Measurements from ENCODE around the gene ROCK2. TPM values are rescaled to one million over a fixed set of nuclear protein-coding genes. Genes with fewer than 3 reads are reported as not detected.
A peak's percentile ranks its signal among the peaks of the same experiment; 100 is the strongest.
"Not testable (repeated sequence)": the region's sequence is repeated elsewhere in the genome, so short reads cannot be mapped to it uniquely, and the experiment has no call there.

The ROCK2 gene
- total RNA-seq, 2 donors from 2014 or later, result 14.7 to 15.3 TPM

DNA sequence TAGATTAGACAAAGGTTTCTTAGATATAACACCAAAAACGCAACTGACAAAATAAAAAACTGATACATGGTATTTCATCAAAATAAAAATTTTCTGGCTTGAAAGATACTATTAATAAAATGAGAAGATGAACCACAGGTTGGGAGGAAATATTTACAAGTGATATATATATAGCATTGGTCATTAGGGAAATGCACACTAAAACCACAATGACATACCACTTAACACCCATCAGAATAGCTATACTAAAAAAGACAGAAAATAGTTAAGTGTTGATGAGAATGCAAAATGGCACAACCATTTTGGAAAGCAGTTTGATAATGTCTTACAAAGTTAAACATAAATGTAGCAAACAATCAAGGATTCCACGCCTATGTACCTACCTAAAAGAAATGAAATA is 105.3 kb downstream of the ROCK2 start:
- Mint-ChIP-seq H3K4me1 (ENCODE audit: low read depth) (peaks cover 9% of the 10 kb centered on the region), H3K4me3 (no peak overlapping the region), H3K9me3 (no peaks in the 10 kb centered on the region), H3K36me3 (ENCODE audit: insufficient read depth in 2 of 2) (no peaks in the 10 kb centered on the region), H3K27ac (no peak overlapping the region), H3K27me3 (ENCODE audit: low read depth) (no peaks in the 10 kb centered on the region)
- ATAC-seq (replicated peaks in 1 of 2) (no peak), DNase-seq (no peak)

DNA sequence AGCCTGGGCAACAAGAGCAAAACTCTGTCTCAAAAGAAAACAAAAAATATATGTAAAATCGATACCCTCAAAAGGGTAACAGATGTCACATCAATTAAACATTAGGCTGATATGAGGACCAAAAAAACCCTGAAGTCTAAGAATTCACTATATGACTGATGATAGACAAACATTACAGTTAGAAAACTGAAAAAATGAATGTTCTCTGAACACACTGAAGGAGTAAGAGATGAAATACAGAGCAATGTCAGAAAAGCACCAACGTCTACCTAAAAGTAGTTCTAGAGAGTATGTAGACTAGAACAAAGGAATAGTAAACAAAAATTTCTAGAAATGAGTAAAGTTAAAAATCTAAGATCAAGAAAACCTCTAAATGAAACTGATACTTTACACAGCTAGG is 107.3 kb downstream of the ROCK2 start:
- Mint-ChIP-seq H3K4me3 (no peak overlapping the region), H3K27me3 (ENCODE audit: low read depth) (no peaks in the 10 kb centered on the region), H3K27ac (no peak overlapping the region), H3K36me3 (ENCODE audit: insufficient read depth in 2 of 2) (no peaks in the 10 kb centered on the region), H3K4me1 (ENCODE audit: low read depth) (peaks cover 9% of the 10 kb centered on the region), H3K9me3 (no peaks in the 10 kb centered on the region)
- ATAC-seq (replicated peaks in 1 of 2) (peak; percentile 49 to 81), DNase-seq (no peak)

DNA sequence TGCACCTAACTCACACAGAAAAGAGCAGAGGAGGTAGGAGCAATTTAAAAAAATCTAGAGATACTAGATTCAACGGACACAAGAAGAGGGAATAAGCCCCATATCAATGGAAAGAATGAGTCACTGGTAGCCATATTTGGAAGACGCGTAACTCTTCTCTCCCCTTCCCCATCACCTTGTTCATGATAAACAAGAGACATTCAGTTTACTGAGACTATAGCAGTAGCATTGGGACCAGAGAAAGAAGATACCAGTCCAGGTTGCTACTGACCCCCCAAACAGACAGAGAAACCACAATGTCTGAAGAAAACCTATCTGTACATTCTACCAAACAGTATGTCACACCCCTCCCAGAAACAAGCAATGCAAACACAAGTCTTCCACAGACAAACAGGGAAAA is 108.1 kb downstream of the ROCK2 start:
- no peaks in the 10 kb centered on the region for H3K9me3 Mint-ChIP-seq
- ATAC-seq (replicated peaks in 1 of 2) (no peak), DNase-seq (no peak)
- H3K36me3 Mint-ChIP-seq (ENCODE audit: insufficient read depth in 2 of 2), result no peaks in the 10 kb centered on the region
- no peak overlapping the region for H3K4me3 Mint-ChIP-seq
- H3K27me3 Mint-ChIP-seq (ENCODE audit: low read depth), result no peaks in the 10 kb centered on the region
- H3K27ac Mint-ChIP-seq, result peak overlapping the region; percentile 1
- peaks cover 9% of the 10 kb centered on the region for H3K4me1 Mint-ChIP-seq (ENCODE audit: low read depth)

DNA sequence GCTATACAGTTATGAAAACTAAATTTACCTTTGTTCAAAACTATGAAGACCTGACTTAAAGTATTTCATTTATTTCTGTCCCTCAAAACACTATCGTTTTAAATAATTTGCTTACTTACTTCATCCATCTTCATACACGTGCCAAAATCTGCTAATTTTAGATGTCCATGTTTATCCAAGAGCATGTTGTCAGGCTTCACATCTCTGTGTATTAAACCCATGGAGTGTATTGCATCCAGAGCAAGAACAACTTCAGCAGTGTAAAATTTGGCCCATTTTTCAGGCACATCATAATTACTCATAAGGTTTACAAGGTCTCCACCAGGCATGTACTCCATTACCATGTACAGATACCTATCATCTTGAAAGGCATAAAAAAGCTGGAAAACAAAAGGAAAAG is 108.9 kb downstream of the ROCK2 start:
- Mint-ChIP-seq H3K4me3 (no peak overlapping the region), H3K36me3 (ENCODE audit: insufficient read depth in 2 of 2) (no peaks in the 10 kb centered on the region), H3K27me3 (ENCODE audit: low read depth) (no peaks in the 10 kb centered on the region), H3K9me3 (no peaks in the 10 kb centered on the region), H3K4me1 (ENCODE audit: low read depth) (peaks cover 9% of the 10 kb centered on the region), H3K27ac (no peak overlapping the region)
- ATAC-seq (replicated peaks in 1 of 2), result no peak
- no peak for DNase-seq

DNA sequence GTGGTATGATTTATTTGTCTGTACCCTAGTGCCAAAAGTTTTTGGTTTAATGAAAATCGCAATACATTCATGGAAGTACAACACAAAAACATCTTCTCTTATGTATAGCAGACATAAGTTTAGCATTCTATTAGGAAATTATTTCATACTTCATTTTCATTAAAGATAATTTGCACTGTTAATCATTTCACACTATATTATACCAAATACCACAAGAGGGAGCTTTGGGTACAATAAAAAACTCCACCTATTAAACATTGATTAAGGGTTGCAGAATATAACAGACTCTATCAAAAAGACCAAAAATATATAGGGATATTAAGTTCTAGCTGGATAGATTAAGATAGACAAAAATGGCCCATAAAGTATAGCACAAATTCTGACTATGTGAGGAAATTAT is 110.1 kb downstream of the ROCK2 start:
- DNase-seq (no peak), ATAC-seq (replicated peaks in 1 of 2) (no peak)
- Mint-ChIP-seq H3K27ac (no peak overlapping the region), H3K4me1 (ENCODE audit: low read depth) (peaks cover 9% of the 10 kb centered on the region), H3K9me3 (no peaks in the 10 kb centered on the region), H3K27me3 (ENCODE audit: low read depth) (no peaks in the 10 kb centered on the region), H3K4me3 (no peak overlapping the region), H3K36me3 (ENCODE audit: insufficient read depth in 2 of 2) (no peaks in the 10 kb centered on the region)

DNA sequence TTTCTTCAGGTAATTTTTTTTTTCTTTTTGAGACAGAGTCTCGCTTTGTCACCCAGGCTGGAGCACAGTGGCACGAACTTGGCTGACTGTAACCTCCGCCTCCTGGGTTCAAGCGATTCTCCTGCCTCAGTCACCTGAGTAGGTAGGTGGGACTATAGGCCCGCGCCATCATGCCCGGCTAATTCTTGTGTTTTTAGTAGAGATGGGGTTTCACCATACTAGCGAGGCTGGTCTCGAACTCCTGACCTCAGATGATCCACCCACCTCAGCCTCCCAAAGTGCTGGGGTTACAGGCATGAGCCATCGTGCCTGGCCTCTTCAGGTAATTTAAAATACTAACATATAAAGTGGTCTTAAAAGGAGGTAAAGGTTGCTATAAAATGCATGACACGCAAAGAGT is 113.2 kb downstream of the ROCK2 start:
- H3K4me3 Mint-ChIP-seq; H3K36me3 Mint-ChIP-seq (ENCODE audit: insufficient read depth in 2 of 2); H3K27ac Mint-ChIP-seq; DNase-seq; H3K27me3 Mint-ChIP-seq (ENCODE audit: low read depth); ATAC-seq (replicated peaks in 1 of 2); H3K4me1 Mint-ChIP-seq (ENCODE audit: low read depth); H3K9me3 Mint-ChIP-seq: not testable (repeated sequence)

DNA sequence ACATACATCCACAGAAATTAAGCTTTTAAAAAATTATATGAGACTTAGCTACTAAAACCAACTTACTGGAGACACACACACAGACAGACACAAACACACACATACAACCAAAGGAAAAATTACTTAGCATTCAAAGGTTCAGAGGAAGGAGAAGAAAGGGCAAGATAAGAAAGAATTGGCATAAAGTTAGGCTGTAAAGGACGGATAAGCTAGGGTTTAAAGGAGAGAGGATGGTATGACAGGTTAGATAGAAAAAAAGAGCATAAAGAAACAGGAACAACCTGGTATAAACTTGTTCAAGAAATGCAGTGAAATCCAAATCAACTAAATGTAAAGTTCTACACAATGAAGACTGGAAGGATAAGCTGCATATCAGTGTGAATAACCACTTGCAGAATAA is 115.7 kb downstream of the ROCK2 start:
- Mint-ChIP-seq H3K36me3 (ENCODE audit: insufficient read depth in 2 of 2) (peaks cover 0 to 1% of the 10 kb centered on the region in 2 donors), H3K27ac (no peak overlapping the region), H3K9me3 (no peaks in the 10 kb centered on the region), H3K4me3 (no peak overlapping the region), H3K4me1 (ENCODE audit: low read depth) (no peaks in the 10 kb centered on the region), H3K27me3 (ENCODE audit: low read depth) (no peaks in the 10 kb centered on the region)
- ATAC-seq (replicated peaks in 1 of 2) (no peak), DNase-seq (no peak)

DNA sequence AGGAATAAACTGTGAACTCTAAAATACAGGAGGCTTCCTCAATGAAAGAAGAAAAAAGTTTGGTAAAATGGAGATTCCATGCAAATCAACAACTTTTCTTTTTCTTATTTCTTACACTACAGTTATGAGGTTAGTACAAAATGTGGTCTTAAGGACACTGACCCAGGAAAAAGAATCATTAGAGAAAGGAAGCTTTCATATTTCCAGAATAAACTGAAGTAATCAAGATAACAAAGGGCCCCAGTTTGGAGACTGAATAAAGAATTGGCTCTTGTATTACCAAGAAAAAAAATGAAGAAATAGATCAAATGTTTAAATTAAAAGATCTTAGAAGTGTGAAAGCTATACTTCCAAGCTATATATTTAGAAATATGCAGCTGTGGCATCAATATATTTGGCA is 116.8 kb downstream of the ROCK2 start:
- no peak for ATAC-seq (replicated peaks in 1 of 2)
- DNase-seq, result no peak
- peaks cover 0 to 1% of the 10 kb centered on the region in 2 donors for H3K36me3 Mint-ChIP-seq (ENCODE audit: insufficient read depth in 2 of 2)
- H3K27ac Mint-ChIP-seq, result no peak overlapping the region
- no peaks in the 10 kb centered on the region for H3K9me3 Mint-ChIP-seq
- no peaks in the 10 kb centered on the region for H3K27me3 Mint-ChIP-seq (ENCODE audit: low read depth)
- no peaks in the 10 kb centered on the region for H3K4me1 Mint-ChIP-seq (ENCODE audit: low read depth)
- no peak overlapping the region for H3K4me3 Mint-ChIP-seq

DNA sequence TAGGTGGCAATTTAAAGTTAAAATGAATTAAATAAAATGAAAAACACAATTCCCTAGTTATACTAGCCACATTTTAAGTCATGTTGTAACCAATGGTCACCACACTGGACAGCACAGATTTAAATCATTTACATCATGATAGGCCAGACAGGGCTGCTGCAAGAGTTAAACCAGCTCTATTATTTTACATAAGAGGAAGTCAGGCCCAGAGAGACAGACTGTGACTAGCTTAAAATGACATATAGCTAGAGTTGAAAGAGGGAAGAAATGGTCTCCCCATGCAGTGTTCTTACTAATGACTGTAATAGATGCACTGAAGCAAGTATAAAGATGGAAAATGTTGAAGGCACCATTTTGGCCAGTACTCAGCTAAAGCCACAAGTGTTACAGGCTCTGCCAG is 119.5 kb downstream of the ROCK2 start:
- Mint-ChIP-seq H3K9me3 (no peaks in the 10 kb centered on the region), H3K27ac (no peak overlapping the region), H3K36me3 (ENCODE audit: insufficient read depth in 2 of 2) (peaks cover 1 to 4% of the 10 kb centered on the region in 2 donors), H3K4me3 (no peak overlapping the region), H3K4me1 (ENCODE audit: low read depth) (no peaks in the 10 kb centered on the region), H3K27me3 (ENCODE audit: low read depth) (no peaks in the 10 kb centered on the region)
- ATAC-seq (replicated peaks in 1 of 2) (no peak), DNase-seq (no peak)

DNA sequence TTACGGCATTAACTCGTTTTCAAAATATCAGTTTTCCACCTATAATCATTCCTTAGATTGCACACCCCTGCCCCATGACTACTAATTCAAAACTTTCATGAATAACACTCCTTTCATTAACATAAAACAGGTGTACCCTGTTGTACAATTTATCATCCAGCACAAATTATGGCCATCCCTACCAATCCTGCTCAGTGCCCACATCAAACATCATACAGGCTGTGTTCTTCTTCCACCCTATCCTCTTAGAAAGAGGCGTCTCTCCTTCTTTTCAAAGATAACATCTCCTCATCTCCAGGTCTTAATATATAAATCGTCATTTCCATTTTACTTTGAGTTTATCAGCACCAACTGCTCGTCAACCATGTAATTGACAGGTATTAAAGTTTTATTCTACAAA is 121.6 kb downstream of the ROCK2 start:
- H3K4me1 Mint-ChIP-seq (ENCODE audit: low read depth), result no peaks in the 10 kb centered on the region
- no peak for DNase-seq
- H3K27me3 Mint-ChIP-seq (ENCODE audit: low read depth), result no peaks in the 10 kb centered on the region
- ATAC-seq (replicated peaks in 1 of 2), result no peak
- peaks cover 4 to 5% of the 10 kb centered on the region in 2 donors for H3K36me3 Mint-ChIP-seq (ENCODE audit: insufficient read depth in 2 of 2)
- H3K27ac Mint-ChIP-seq, result no peak overlapping the region
- no peak overlapping the region for H3K4me3 Mint-ChIP-seq
- no peaks in the 10 kb centered on the region for H3K9me3 Mint-ChIP-seq

DNA sequence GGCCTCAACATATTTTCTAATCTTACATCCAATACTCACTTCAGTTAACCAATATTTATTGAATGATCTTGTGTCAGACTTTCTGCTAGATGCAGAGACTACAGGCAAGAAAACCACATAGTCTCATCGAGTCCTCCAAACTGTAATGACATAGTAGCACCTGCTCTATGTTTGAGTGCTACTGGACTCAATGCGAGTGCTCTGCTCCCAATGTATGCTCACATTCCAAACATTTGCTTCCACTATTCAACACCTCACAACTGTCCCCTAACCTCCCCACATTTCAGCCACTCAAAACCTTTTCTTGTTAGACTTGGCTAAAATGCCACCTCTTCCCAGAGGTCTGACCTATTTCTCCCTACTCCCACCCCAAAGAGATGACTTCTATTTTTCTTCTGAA is 124.0 kb downstream of the ROCK2 start:
- H3K9me3 Mint-ChIP-seq, result no peaks in the 10 kb centered on the region
- no peak for DNase-seq
- no peak overlapping the region for H3K27ac Mint-ChIP-seq
- no peaks in the 10 kb centered on the region for H3K4me1 Mint-ChIP-seq (ENCODE audit: low read depth)
- no peak for ATAC-seq (replicated peaks in 1 of 2)
- peaks cover 5 to 8% of the 10 kb centered on the region in 2 donors for H3K36me3 Mint-ChIP-seq (ENCODE audit: insufficient read depth in 2 of 2)
- no peaks in the 10 kb centered on the region for H3K27me3 Mint-ChIP-seq (ENCODE audit: low read depth)
- no peak overlapping the region for H3K4me3 Mint-ChIP-seq

DNA sequence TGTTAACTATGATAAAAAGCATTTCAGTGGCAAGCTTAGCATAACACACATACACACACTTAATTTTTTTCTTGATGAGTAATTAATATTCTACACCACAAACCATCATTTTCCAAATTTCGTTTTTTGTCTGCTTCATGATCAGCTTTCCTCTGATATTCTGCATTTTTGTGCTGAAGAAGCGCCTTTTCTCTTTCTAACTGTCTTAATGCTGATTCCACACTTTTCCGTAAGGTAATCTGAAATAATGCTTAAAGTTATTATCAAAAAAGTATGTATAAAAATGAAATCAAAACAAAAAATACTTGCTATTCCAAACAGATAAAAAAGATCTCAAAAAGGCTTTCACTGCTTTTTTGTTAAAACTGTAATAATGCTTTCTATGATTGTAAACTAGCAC is 129.0 kb downstream of the ROCK2 start:
- Mint-ChIP-seq H3K27ac (no peak overlapping the region), H3K9me3 (no peaks in the 10 kb centered on the region)

DNA sequence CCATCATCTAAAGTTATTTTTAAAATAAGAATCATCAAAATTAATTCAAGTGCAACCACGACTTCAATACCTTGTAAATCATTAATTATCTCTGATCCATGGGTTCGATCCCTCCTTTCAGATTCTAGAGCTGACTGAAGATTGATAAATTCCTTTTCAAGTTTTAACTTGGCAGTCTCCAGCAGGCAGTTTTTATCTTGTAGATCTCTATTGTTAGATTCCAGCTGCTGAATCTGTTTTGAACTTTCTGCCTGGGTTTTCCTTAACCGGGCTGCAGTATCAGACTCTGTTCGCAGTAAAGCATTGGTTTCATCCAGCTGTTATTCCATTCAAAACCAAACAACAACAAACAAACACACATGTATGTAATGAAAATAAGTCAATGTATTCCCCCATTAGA is 129.7 kb downstream of the ROCK2 start:
- no peak for ATAC-seq (replicated peaks in 1 of 2)
- no peak for DNase-seq
- Mint-ChIP-seq H3K27me3 (ENCODE audit: low read depth) (no peaks in the 10 kb centered on the region), H3K4me3 (no peak overlapping the region), H3K27ac (no peak overlapping the region), H3K4me1 (ENCODE audit: low read depth) (no peaks in the 10 kb centered on the region), H3K36me3 (ENCODE audit: insufficient read depth in 2 of 2) (peaks cover 3 to 7% of the 10 kb centered on the region in 2 donors), H3K9me3 (no peaks in the 10 kb centered on the region)

More for the DNA sequence above, 129.0 kb downstream of the ROCK2 start:
- Mint-ChIP-seq H3K4me3 (no peak overlapping the region), H3K4me1 (ENCODE audit: low read depth) (no peaks in the 10 kb centered on the region), H3K27me3 (ENCODE audit: low read depth) (no peaks in the 10 kb centered on the region), H3K36me3 (ENCODE audit: insufficient read depth in 2 of 2) (peaks cover 4 to 7% of the 10 kb centered on the region in 2 donors)
- DNase-seq (no peak), ATAC-seq (replicated peaks in 1 of 2) (no peak)

DNA sequence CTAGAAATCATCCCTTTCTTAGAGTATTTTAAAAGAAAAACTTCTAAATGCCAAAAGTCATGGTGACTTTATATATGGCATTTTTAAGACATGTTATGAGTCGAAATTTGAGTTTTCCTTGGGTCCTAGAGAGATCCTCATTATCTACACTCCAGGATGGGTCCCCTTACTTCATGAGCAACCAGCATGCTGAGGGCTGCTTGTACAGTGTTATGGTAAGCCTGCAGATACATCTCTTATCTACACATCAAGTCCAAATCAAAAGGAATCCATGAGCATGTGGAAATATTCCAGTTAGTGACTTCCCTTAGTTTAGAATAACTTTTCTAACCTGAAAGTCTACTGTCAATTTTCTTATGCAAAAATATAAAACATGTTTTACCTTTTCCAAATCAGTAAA is 130.5 kb downstream of the ROCK2 start:
- no peak for DNase-seq
- Mint-ChIP-seq H3K36me3 (ENCODE audit: insufficient read depth in 2 of 2) (peaks cover 2 to 4% of the 10 kb centered on the region in 2 donors), H3K27ac (no peak overlapping the region), H3K4me1 (ENCODE audit: low read depth) (no peaks in the 10 kb centered on the region), H3K9me3 (no peaks in the 10 kb centered on the region), H3K27me3 (ENCODE audit: low read depth) (no peaks in the 10 kb centered on the region), H3K4me3 (no peak overlapping the region)
- no peak for ATAC-seq (replicated peaks in 1 of 2)

Data from activated T-cell treated with anti-CD3 and anti-CD28 coated beads, Interleukin-2, amount 50 U/mL, for 72 hours (primary cell).